SU-DHL-6 (cell line): Measurements from ENCODE around the gene PTPRC.

Source experiments
- CTCF ChIP-seq: fragments of 200-600 bp; sonication (generic); IDR thresholded peaks from one replicate; pipeline ENCODE4 v1.5.1; 2017; ENCODE audit warnings: antibody characterized with exemption, mild to moderate bottlenecking, low read length, moderate library complexity; ENCODE audit not compliant: insufficient read depth, poor library complexity, severe bottlenecking
- EZH2phosphoT487 ChIP-seq: fragments of 200-600 bp; sonication (generic), shearing (Covaris generic); conservative IDR thresholded peaks from 2 replicates; pipeline ENCODE4 v1.6.1; 2018; ENCODE audit warnings: mild to moderate bottlenecking, antibody characterized with exemption, low read length, moderate library complexity, mixed read lengths

- TF ChIP-seq CTCF (no peak), EZH2phosphoT487 (no peak)
Observed at GRCh38 chr1:198677027-198677426, 38.2 kb downstream of the PTPRC start.
